BLaER1 treated with 17β-estradiol and CSF1 and Interleukin-3, amounts not matched to agents 10 nM and 100 nM (cell line): ENCODE data around the gene APLNR.

ENCODE experiments used
- H3K27ac ChIP-seq, 11 experiments: shearing (Covaris generic); formaldehyde crosslinking; 2 replicates each; pipeline ENCODE4 v1.8.1; 2022
- H3K27me3 ChIP-seq, 11 experiments: shearing (Covaris generic); formaldehyde crosslinking; 2 replicates each; pipeline ENCODE4 v1.8.1; 2022
- H3K36me3 ChIP-seq, 11 experiments: shearing (Covaris generic); formaldehyde crosslinking; 2 replicates each; pipeline ENCODE4 v1.8.1; 2022
- H3K4me1 ChIP-seq, 10 experiments: shearing (Covaris generic); formaldehyde crosslinking; 2 replicates each; pipeline ENCODE4 v1.8.1; 2022
- H3K4me2 ChIP-seq, 11 experiments: shearing (Covaris generic); formaldehyde crosslinking; 2 replicates each; pipeline ENCODE4 v1.8.1; 2022
- H3K4me3 ChIP-seq, 10 experiments: shearing (Covaris generic); formaldehyde crosslinking; 2 replicates each; pipeline ENCODE4 v1.8.1; 2022
- H3K9ac ChIP-seq, 11 experiments: shearing (Covaris generic); formaldehyde crosslinking; 2 replicates each; pipeline ENCODE4 v1.8.1; 2022
- H3K9me3 ChIP-seq, 11 experiments: shearing (Covaris generic); formaldehyde crosslinking; replicated peaks in 1 of 11; 2 replicates each; pipeline ENCODE4 v1.8.1; 2022
- H4K20me1 ChIP-seq, 11 experiments: shearing (Covaris generic); formaldehyde crosslinking; 2 replicates each; pipeline ENCODE4 v1.8.1; 2022
- Cebpa-rat ChIP-seq, 11 experiments: shearing (Covaris generic); IDR thresholded peaks; 2 replicates each; pipeline ENCODE4 v1.8.1; 2022

APLNR gene

DNA sequence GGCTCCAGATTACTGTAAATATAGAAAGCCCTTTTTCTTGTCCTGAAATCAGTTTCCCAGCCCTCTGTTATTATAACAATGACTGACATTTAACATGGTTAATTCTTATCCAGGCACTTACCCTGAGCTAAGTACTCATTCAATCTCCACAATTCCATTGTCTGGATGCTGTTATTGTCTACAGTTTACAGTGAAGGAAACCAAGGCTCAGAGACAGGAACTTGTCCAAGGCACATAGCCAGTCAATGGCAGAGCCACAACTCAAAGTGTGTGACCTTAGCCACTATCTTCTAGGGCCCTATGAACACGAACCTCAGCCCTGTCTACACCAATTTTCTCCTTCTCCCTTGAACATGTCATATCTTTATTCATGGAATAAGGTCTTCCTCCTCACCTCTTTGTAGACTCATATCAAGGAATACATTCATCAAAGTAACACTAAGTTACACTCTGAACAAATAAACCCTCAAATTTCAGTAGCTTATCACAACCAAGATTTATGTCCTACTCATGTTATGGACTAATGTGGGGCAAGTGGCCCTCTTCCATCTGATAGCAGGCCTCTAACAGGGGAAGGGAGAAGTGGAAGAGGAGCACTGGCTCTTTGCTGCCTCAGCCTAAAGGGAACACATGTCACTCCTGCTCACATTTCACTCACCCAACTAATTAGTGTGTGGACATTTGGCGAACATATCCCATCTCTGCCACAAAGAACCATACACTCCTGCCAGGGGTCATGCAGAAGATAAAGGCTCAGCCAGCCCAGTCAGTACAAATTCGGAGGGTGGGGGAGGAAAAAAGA lies 39.3 kb upstream of the APLNR start:
- Histone ChIP-seq H3K27ac (no peak overlapping the region), H3K36me3 (no peaks in the 10 kb centered on the region), H3K27me3 (no peaks in the 10 kb centered on the region), H3K4me2 (peak overlapping the region in 2 of 11 experiments; percentile 68 to 76; a peak in 2 of 22 replicates), H3K9me3 (peaks cover 10 to 19% (median 13%) of the 10 kb centered on the region in 11 experiments; a peak in 20 of 22 replicates), H4K20me1 (no peaks in the 10 kb centered on the region), H3K4me1 (peaks cover 0 to 27% (median 12%) of the 10 kb centered on the region in 10 experiments; a peak in 13 of 20 replicates), H3K4me3 (no peak overlapping the region), H3K9ac (no peak overlapping the region)
- TF ChIP-seq Cebpa-rat (IDR thresholded peaks at IDR 0.05), result no peak

DNA sequence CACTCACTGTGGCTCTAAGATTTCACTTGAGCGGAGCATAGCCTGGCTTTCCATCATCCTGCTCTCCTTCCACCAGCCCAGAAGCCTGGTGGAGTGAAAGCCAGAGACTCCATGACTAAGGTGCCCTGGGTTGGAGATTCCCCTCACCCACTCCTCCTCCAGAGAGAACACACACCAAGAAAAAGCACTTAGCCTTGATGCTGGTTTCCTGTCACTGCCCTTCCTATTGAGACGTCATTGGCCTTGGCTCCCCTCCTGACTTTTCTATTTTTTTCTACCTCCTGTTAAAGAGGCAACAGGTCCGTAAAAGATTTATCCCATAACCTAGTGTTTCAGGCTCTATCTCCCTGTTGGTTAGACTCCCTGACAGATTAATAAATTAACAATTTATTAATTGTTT lies 38.5 kb upstream of the APLNR start:
- no peak overlapping the region for H3K9ac ChIP-seq
- no peak overlapping the region for H3K27ac ChIP-seq
- H3K27me3 ChIP-seq, result no peaks in the 10 kb centered on the region
- peaks cover 10 to 17% (median 13%) of the 10 kb centered on the region in 11 experiments; a peak in 20 of 22 replicates for H3K9me3 ChIP-seq
- H3K4me3 ChIP-seq, result no peak overlapping the region
- TF ChIP-seq Cebpa-rat (IDR thresholded peaks at IDR 0.05), result no peak
- H3K36me3 ChIP-seq, result no peaks in the 10 kb centered on the region
- H4K20me1 ChIP-seq, result no peaks in the 10 kb centered on the region
- peaks cover 0 to 27% (median 12%) of the 10 kb centered on the region in 10 experiments; a peak in 13 of 20 replicates for H3K4me1 ChIP-seq
- H3K4me2 ChIP-seq, result no peak overlapping the region; a peak in 1 of 22 replicates

DNA sequence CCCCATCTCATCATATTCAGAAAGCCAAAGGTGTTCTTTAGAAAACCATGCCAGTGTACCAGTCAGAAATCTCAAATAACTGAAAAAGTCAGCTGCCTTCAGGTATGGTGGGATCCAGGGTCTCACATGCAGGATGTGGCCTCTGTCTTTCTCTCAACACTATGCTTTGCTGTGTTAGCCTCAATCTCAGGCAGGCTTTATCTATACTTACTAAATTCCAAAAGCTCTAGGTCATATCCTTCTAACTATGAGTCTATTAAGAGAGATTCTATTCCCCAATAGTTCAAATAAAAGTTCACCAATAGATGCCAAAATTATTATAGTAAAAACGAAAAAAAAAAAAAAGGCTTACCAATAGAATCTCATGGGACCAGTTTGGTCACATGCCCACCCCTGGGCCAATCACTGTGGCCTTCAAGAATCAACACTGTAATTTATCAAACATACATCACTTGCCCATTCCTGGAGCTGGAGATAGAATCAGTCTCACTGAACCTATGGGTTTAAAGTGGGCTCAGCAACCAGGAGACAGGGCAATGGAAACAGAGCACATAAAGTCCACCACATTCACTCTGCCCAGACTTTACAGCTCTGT lies 38.0 kb upstream of the APLNR start:
- Histone ChIP-seq H3K9ac (no peak overlapping the region), H3K9me3 (peaks cover 10 to 17% (median 13%) of the 10 kb centered on the region in 11 experiments; a peak in 20 of 22 replicates), H3K4me3 (no peak overlapping the region), H3K27ac (no peak overlapping the region), H3K36me3 (no peaks in the 10 kb centered on the region), H4K20me1 (no peaks in the 10 kb centered on the region), H3K4me2 (no peak overlapping the region), H3K4me1 (peaks cover 0 to 27% (median 12%) of the 10 kb centered on the region in 10 experiments; a peak in 16 of 20 replicates), H3K27me3 (no peaks in the 10 kb centered on the region)
- no peak for TF ChIP-seq Cebpa-rat (IDR thresholded peaks at IDR 0.05)

DNA sequence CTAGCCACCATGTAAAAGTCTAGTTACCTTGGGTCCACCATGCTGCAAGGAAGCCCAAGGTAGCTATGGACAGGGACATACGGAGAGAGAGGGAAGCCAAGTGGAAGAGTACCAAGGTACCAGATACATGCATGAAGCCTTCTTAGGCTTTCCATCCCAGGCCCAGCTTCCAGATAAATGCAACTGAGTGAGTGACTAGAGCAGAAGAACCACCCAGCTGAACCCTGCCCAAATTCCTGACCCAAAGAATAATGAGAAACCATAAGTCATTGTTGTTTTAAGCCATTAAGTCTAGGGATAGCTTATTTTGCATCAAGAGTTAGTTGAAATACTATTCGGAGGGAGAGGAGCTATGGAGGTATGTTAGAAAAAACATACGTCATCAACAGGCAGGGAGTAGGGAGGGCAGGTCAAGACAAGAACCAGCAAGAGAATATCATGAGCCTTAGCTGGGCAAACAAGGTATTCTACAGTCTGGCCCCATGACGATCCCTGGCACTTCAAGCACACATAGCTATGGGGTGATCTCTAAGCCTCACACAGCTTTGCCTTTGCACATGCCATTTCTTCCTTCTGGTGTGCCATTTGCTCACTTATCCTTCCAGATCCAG lies 36.5 kb upstream of the APLNR start:
- Histone ChIP-seq H3K4me2 (no peak overlapping the region), H3K27me3 (no peaks in the 10 kb centered on the region), H4K20me1 (no peaks in the 10 kb centered on the region), H3K27ac (no peak overlapping the region), H3K36me3 (no peaks in the 10 kb centered on the region), H3K4me1 (peaks cover 11 to 29% (median 21%) of the 10 kb centered on the region in 10 experiments), H3K9me3 (peaks cover 10 to 18% (median 13%) of the 10 kb centered on the region in 11 experiments; a peak in 20 of 22 replicates), H3K9ac (no peak overlapping the region), H3K4me3 (no peak overlapping the region)
- TF ChIP-seq Cebpa-rat (IDR thresholded peaks at IDR 0.05), result no peak

DNA sequence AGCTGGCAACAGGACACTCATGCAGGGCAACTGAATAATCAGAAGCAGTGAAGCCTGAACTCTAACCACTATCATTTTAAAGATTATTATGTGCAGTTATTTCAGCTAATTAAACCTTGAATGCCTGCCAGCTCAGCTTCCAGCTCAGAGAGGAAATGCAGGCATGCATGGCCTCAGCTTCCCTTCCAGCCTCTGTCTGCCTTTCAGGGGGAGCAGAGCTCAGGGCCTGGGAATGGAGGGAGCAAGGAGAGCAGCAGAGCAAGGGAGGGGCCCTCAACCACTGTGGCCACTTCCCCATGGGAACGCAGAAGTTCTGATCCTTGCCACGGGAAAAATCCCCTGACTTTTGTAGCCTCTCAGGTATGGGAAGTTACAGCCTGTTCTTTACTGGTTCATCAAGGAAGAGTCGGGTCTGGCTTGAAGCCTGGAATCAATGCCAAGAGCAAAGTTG lies 32.5 kb upstream of the APLNR start:
- Histone ChIP-seq H3K27me3 (no peaks in the 10 kb centered on the region), H4K20me1 (no peaks in the 10 kb centered on the region), H3K27ac (no peak overlapping the region), H3K9me3 (peaks cover 43 to 56% (median 47%) of the 10 kb centered on the region in 11 experiments), H3K9ac (no peak overlapping the region), H3K4me1 (peaks cover 0 to 14% (median 10%) of the 10 kb centered on the region in 10 experiments; a peak in 14 of 20 replicates), H3K4me3 (no peak overlapping the region), H3K4me2 (peak overlapping the region in 10 of 11 experiments; percentile 14 to 49 (median 36); a peak in 16 of 22 replicates), H3K36me3 (no peaks in the 10 kb centered on the region)
- TF ChIP-seq Cebpa-rat (IDR thresholded peaks at IDR 0.05), result no peak

DNA sequence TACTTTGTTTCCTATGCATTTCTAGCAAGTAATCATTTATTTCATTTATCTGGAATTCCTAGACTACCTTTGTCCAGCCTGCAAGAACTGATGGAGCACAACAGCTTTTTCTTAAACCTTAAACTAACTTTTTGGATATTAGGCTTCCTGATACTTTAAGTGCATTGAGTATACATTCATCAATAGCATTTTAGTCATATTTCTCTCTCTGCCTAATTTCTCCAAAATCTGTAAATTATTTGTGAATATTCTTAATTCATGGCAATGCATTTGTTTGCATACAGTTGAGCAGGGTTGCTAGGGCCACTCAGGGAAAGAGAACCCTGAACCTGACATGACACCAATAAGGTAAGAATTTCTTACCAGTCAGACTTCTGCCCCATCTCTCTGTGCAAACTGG lies 29.1 kb upstream of the APLNR start:
- Histone ChIP-seq H3K4me3 (no peak overlapping the region), H3K9me3 (peaks cover 31 to 55% (median 39%) of the 10 kb centered on the region in 11 experiments), H3K36me3 (no peaks in the 10 kb centered on the region), H3K27ac (no peak overlapping the region), H4K20me1 (no peaks in the 10 kb centered on the region), H3K4me1 (peaks cover 0 to 14% (median 10%) of the 10 kb centered on the region in 10 experiments; a peak in 14 of 20 replicates), H3K4me2 (no peak overlapping the region), H3K9ac (no peak overlapping the region), H3K27me3 (no peaks in the 10 kb centered on the region)
- no peak for TF ChIP-seq Cebpa-rat (IDR thresholded peaks at IDR 0.05)

DNA sequence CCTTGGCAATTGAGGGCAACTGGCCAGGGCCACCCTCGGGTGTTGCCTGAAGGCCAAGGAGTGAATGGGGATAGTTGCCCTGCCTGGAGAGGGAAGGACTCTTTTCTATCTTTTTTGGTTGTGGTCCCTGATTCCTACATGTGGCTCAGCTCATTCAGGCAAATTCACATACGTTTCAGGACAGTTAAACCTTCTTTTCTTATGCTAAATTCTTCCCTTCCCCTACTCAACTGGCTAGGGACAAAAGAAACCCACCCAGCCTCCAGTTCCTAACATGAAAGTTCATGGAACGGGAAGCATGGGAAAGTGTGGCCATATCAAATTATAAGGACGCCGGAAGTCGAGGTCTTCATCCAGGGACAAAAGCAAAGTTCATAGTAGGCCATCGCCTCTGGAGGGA lies 26.3 kb upstream of the APLNR start:
- TF ChIP-seq Cebpa-rat (IDR thresholded peaks at IDR 0.05), result no peak
- Histone ChIP-seq H3K27me3 (no peaks in the 10 kb centered on the region), H3K9me3 (peaks cover 34 to 57% (median 39%) of the 10 kb centered on the region in 11 experiments), H3K4me1 (no peaks in the 10 kb centered on the region), H3K9ac (no peak overlapping the region), H3K4me2 (no peak overlapping the region), H3K36me3 (no peaks in the 10 kb centered on the region), H4K20me1 (no peaks in the 10 kb centered on the region), H3K27ac (no peak overlapping the region), H3K4me3 (no peak overlapping the region)

DNA sequence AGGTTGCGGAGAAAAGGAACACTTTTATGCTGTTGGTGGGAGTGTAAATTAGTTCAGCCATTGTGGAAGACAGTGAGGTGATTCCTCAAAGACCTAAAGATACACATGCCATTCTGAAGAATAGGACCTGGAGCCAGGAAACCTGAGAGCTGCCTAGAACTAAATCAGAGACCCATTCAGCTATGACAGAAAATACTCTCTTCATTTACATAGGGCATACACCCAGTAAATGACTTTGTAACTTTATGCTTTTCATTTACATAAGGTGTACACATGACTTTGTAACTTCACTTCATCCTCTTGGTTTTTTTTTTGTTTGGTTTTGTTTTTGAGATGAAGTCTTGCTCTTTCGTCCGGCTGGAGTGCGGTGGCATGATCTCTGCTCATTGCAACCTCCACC lies 25.1 kb upstream of the APLNR start:
- H3K4me2 ChIP-seq, result no peak overlapping the region
- peaks cover 27 to 51% (median 34%) of the 10 kb centered on the region in 11 experiments for H3K9me3 ChIP-seq
- H3K27me3 ChIP-seq, result no peaks in the 10 kb centered on the region
- H3K4me3 ChIP-seq, result no peak overlapping the region
- no peak overlapping the region for H3K9ac ChIP-seq
- H4K20me1 ChIP-seq, result no peaks in the 10 kb centered on the region
- peaks cover 0 to 6% (median 0%) of the 10 kb centered on the region in 10 experiments; a peak in 2 of 20 replicates for H3K4me1 ChIP-seq
- H3K27ac ChIP-seq, result no peak overlapping the region
- no peaks in the 10 kb centered on the region for H3K36me3 ChIP-seq
- TF ChIP-seq Cebpa-rat (IDR thresholded peaks at IDR 0.05), result no peak
